RWPE2 (cell line): ENCODE results near the gene PTPRN2.

Experiments used
- ATAC-seq: fragments of 200-7000 bp; cut with Tn5 transposase; 3 replicates; pipeline ENCODE4 v1.9.1; 2021; ENCODE audit warnings: low read depth
- DNase-seq: peaks from one replicate; pipeline ENCODE4 v3.0.0-alpha.2; 2020; ENCODE audit warnings: low spot score
- H3K27ac ChIP-seq: fragments of 450-650 bp; 2 replicates; pipeline ENCODE4 v1.5.1; 2017; ENCODE audit warnings: mild to moderate bottlenecking; ENCODE audit not compliant: poor library complexity, severe bottlenecking
- H3K27me3 ChIP-seq: fragments of 250-450 bp; sonication (Bioruptor Pico); 2 replicates; pipeline ENCODE4 v1.5.1; 2021; ENCODE audit warnings: mild to moderate bottlenecking, moderate library complexity; ENCODE audit not compliant: insufficient read depth, poor library complexity, severe bottlenecking
- H3K36me3 ChIP-seq: fragments of 250-450 bp; sonication (Bioruptor Pico); 2 replicates; pipeline ENCODE4 v1.5.1; 2020; ENCODE audit warnings: low read depth, mild to moderate bottlenecking, moderate library complexity
- H3K4me1 ChIP-seq: fragments of 250-450 bp; sonication (Bioruptor Pico); 2 replicates; pipeline ENCODE4 v1.5.1; 2021; ENCODE audit warnings: mild to moderate bottlenecking, moderate library complexity; ENCODE audit not compliant: insufficient read depth, poor library complexity, severe bottlenecking
- H3K4me3 ChIP-seq: fragments of 250-450 bp; sonication (Bioruptor Pico); 2 replicates; pipeline ENCODE4 v1.5.1; 2021; ENCODE audit warnings: mild to moderate bottlenecking, moderate library complexity; ENCODE audit not compliant: severe bottlenecking
- H3K9me3 ChIP-seq: fragments of 250-450 bp; sonication (Bioruptor Pico); 2 replicates; pipeline ENCODE4 v1.5.1; 2021; ENCODE audit warnings: mild to moderate bottlenecking, moderate library complexity; ENCODE audit not compliant: severe bottlenecking
- CTCF ChIP-seq: fragments of 450-650 bp; IDR thresholded peaks from one replicate; pipeline ENCODE4 v1.5.1; 2017; ENCODE audit warnings: mild to moderate bottlenecking, moderate library complexity; ENCODE audit not compliant: poor library complexity, severe bottlenecking

The PTPRN2 gene

GRCh38 chr7:157840914-157841772, 746.5 kb downstream of the PTPRN2 start:
- H3K27ac ChIP-seq: no peak overlapping the region

GRCh38 chr7:157840174-157840913, 747.3 kb downstream of the PTPRN2 start:
- TF ChIP-seq CTCF: no peak
- Histone ChIP-seq H3K27ac (no peak overlapping the region), H3K36me3 (no peaks in the 10 kb centered on the region), H3K4me3 (no peak overlapping the region), H3K9me3 (peaks cover 10% of the 10 kb centered on the region), H3K4me1 (no peaks in the 10 kb centered on the region), H3K27me3 (no peaks in the 10 kb centered on the region)
- DNase-seq (no peak), ATAC-seq (no peak)

More at GRCh38 chr7:157840914-157841772, 746.5 kb downstream of the PTPRN2 start:
- no peak for TF ChIP-seq CTCF
- Histone ChIP-seq H3K9me3 (peaks cover 10% of the 10 kb centered on the region), H3K4me3 (no peak overlapping the region), H3K4me1 (no peaks in the 10 kb centered on the region), H3K27me3 (no peaks in the 10 kb centered on the region), H3K36me3 (no peaks in the 10 kb centered on the region)
- no peak for ATAC-seq
- DNase-seq: no peak

GRCh38 chr7:157839672-157840167, 747.9 kb downstream of the PTPRN2 start:
- H3K4me1 ChIP-seq: no peaks in the 10 kb centered on the region
- no peak overlapping the region for H3K4me3 ChIP-seq
- H3K27ac ChIP-seq: no peak overlapping the region
- no peaks in the 10 kb centered on the region for H3K27me3 ChIP-seq
- no peak for TF ChIP-seq CTCF
- H3K9me3 ChIP-seq: peaks cover 6% of the 10 kb centered on the region
- no peak for DNase-seq
- no peaks in the 10 kb centered on the region for H3K36me3 ChIP-seq
- no peak for ATAC-seq

- ATAC-seq (no peak), DNase-seq (no peak)
- H3K27ac ChIP-seq: no peak overlapping the region
- no peak overlapping the region for H3K4me3 ChIP-seq
- no peak for TF ChIP-seq CTCF
- no peaks in the 10 kb centered on the region for H3K4me1 ChIP-seq
- H3K36me3 ChIP-seq: no peaks in the 10 kb centered on the region
- peaks cover 6% of the 10 kb centered on the region for H3K9me3 ChIP-seq
- no peaks in the 10 kb centered on the region for H3K27me3 ChIP-seq
These were observed 748.4 kb downstream of the PTPRN2 start for GRCh38 chr7:157839226-157839625.
